GM19238 (cell line): Measurements from ENCODE around the gene HOTAIR.

Source experiments
- DNase-seq: peaks from one replicate; pipeline ENCODE4 v3.0.0; 2011; ENCODE audit warnings: low spot score; ENCODE audit not compliant: insufficient read length

HOTAIR gene

GRCh38 chr12:54011665-54012532 is 37.1 kb upstream of the HOTAIR start:
- DNase-seq: no peak

- no peak for DNase-seq
Observed at GRCh38 chr12:54010972-54011664, 36.4 kb upstream of the HOTAIR start.

GRCh38 chr12:54010053-54010971 is 35.6 kb upstream of the HOTAIR start:
- DNase-seq: no peak

GRCh38 chr12:54009171-54010052 is 34.7 kb upstream of the HOTAIR start:
- no peak for DNase-seq

GRCh38 chr12:54008260-54008552 is 33.5 kb upstream of the HOTAIR start:
- DNase-seq: no peak

- DNase-seq: no peak
Observed at GRCh38 chr12:54007538-54008259, 32.9 kb upstream of the HOTAIR start.

- DNase-seq: no peak
Observed at GRCh38 chr12:54006559-54007220, 31.9 kb upstream of the HOTAIR start.

GRCh38 chr12:54005853-54006558 is 31.3 kb upstream of the HOTAIR start:
- DNase-seq: peak; percentile 76

GRCh38 chr12:54005531-54005852 is 30.7 kb upstream of the HOTAIR start:
- no peak for DNase-seq

- no peak for DNase-seq
Observed at GRCh38 chr12:54004841-54005530, 30.2 kb upstream of the HOTAIR start.

GRCh38 chr12:54004063-54004840 is 29.5 kb upstream of the HOTAIR start:
- no peak for DNase-seq

- DNase-seq: no peak
Observed at GRCh38 chr12:54003625-54004024, 28.9 kb upstream of the HOTAIR start.

GRCh38 chr12:54002915-54003389 is 28.2 kb upstream of the HOTAIR start:
- no peak for DNase-seq

- no peak for DNase-seq
Observed at GRCh38 chr12:54002278-54002914, 27.6 kb upstream of the HOTAIR start.

- DNase-seq: no peak
Observed at GRCh38 chr12:54001283-54002187, 26.8 kb upstream of the HOTAIR start.
